NCI-H526 treated with DMSO at 0.1 percent for 48 hours (cell line): Measurements from ENCODE around the gene RNU2-1.
"Not testable (repeated sequence)": the region's sequence is repeated elsewhere in the genome, so short reads cannot be mapped to it uniquely, and the experiment has no call there.

Experiments used
- DNase-seq: peaks from one replicate; lab custom pipeline; 2025; lab: John Stamatoyannopoulos, UW

The RNU2-1 gene

DNA sequence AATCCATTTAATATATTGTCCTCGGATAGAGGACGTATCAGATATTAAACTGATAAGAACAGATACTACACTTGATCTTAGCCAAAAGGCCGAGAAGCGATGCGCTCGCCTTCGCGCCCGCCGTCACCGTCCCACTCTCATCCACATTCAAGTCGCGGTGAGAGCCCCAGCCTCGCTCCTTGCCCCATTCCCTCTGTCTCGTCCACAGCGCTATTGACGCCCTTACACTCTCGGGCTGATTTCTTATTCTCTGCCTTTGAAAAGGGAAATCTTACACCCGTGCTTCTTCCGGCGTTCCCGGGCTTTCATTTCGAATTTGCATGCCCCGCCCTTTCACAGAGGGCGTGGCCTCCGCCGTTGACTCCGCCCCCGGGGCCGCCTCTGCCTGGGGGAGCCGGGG is at the start of gene RNU2-1:
RNU2-1 (minus strand) TSS at position 101 of the 400 bp plus-strand sequence.
- DNase-seq, result not testable (repeated sequence)

DNA sequence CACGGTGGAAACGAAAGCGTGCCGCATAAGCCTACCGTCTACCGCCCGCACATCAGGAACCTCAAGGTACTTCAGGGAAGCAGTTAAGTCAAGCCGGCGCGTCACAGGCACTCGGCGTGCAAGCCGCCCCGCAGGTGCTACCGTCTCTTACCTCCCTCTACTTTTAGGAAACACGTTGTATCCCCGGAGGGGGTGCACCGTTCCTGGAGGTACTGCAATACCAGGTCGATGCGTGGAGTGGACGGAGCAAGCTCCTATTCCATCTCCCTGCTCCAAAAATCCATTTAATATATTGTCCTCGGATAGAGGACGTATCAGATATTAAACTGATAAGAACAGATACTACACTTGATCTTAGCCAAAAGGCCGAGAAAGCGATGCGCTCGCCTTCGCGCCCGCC is 39.1 kb upstream of the RNU2-1 start:
- DNase-seq, result not testable (repeated sequence)

DNA sequence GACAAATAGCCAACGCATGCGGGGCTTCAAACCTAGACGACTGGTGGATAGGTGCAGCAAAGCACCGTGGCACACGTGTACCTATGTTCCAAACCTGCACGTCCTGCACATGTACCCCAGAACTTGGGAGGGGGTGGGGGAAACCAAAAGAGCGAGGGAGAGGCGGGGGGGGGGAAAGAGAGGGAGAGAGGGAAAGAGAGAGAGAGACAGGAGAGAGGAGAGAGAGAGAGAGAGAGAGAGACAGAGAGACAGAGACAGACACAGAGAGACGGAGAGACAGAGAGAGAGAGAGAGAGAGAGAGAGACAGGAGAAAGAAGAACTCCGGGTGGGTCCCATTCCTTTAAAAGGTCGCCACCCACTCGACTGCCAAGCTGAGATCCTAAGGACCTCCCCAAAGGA is 38.7 kb upstream of the RNU2-1 start:
- not testable (repeated sequence) for DNase-seq

DNA sequence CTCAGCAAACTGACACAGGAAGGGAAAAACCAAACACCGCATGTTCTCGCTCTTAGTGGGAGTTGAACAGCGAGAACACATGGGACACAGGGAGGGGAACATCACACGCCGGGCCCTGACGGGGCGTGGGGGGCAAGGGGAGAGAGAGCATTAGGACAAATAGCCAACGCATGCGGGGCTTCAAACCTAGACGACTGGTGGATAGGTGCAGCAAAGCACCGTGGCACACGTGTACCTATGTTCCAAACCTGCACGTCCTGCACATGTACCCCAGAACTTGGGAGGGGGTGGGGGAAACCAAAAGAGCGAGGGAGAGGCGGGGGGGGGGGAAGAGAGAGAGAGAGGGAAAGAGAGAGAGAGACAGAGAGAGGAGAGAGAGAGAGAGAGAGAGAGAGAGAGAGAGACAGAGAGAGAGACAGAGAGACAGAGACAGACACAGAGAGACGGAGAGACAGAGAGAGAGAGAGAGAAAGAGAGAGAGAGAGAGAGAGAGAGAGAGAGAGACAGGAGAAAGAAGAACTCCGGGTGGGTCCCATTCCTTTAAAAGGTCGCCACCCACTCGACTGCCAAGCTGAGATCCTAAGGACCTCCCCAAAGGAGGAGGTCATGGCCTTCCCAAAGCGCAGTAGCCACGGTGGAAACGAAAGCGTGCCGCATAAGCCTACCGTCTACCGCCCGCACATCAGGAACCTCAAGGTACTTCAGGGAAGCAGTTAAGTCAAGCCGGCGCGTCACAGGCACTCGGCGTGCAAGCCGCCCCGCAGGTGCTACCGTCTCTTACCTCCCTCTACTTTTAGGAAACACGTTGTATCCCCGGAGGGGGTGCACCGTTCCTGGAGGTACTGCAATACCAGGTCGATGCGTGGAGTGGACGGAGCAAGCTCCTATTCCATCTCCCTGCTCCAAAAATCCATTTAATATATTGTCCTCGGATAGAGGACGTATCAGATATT is 37.1 kb upstream of the RNU2-1 start:
- not testable (repeated sequence) for DNase-seq

DNA sequence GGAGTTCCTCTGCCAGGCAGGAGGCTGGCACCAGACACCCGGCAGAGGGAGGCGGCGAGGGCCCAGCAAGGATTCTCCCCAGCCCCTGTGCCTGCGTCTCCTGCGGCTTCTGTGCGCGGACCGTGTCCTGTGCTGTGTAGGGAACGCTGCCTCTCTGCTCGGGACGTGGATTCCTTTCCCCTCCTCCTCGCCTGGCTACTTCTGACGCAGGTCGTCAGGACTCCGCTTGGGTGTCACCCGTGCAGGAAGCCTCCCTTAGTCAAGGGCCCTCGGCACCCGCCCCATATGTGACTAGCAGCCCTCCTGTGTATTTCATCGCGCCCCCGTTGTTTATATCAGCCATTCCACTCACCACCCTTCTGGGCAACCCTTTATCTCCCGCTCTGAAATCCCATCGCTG is 12.7 kb upstream of the RNU2-1 start:
- not testable (repeated sequence) for DNase-seq

DNA sequence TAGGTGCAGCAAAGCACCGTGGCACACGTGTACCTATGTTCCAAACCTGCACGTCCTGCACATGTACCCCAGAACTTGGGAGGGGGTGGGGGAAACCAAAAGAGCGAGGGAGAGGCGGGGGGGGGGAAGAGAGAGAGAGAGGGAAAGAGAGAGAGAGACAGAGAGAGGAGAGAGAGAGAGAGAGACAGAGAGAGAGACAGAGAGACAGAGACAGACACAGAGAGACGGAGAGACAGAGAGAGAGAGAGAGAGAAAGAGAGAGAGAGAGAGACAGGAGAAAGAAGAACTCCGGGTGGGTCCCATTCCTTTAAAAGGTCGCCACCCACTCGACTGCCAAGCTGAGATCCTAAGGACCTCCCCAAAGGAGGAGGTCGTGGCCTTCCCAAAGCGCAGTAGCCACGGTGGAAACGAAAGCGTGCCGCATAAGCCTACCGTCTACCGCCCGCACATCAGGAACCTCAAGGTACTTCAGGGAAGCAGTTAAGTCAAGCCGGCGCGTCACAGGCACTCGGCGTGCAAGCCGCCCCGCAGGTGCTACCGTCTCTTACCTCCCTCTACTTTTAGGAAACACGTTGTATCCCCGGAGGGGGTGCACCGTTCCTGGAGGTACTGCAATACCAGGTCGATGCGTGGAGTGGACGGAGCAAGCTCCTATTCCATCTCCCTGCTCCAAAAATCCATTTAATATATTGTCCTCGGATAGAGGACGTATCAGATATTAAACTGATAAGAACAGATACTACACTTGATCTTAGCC is 7.0 kb upstream of the RNU2-1 start:
- DNase-seq, result not testable (repeated sequence)

DNA sequence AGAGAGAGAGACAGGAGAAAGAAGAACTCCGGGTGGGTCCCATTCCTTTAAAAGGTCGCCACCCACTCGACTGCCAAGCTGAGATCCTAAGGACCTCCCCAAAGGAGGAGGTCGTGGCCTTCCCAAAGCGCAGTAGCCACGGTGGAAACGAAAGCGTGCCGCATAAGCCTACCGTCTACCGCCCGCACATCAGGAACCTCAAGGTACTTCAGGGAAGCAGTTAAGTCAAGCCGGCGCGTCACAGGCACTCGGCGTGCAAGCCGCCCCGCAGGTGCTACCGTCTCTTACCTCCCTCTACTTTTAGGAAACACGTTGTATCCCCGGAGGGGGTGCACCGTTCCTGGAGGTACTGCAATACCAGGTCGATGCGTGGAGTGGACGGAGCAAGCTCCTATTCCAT is 5.8 kb upstream of the RNU2-1 start:
- not testable (repeated sequence) for DNase-seq

DNA sequence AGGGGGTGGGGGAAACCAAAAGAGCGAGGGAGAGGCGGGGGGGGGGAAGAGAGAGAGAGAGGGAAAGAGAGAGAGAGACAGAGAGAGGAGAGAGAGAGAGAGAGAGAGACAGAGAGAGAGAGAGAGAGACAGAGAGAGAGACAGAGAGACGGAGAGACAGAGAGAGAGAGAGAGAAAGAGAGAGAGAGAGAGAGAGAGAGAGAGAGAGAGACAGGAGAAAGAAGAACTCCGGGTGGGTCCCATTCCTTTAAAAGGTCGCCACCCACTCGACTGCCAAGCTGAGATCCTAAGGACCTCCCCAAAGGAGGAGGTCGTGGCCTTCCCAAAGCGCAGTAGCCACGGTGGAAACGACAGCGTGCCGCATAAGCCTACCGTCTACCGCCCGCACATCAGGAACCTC is 514 bp downstream of the RNU2-1 start:
- DNase-seq, result not testable (repeated sequence)

DNA sequence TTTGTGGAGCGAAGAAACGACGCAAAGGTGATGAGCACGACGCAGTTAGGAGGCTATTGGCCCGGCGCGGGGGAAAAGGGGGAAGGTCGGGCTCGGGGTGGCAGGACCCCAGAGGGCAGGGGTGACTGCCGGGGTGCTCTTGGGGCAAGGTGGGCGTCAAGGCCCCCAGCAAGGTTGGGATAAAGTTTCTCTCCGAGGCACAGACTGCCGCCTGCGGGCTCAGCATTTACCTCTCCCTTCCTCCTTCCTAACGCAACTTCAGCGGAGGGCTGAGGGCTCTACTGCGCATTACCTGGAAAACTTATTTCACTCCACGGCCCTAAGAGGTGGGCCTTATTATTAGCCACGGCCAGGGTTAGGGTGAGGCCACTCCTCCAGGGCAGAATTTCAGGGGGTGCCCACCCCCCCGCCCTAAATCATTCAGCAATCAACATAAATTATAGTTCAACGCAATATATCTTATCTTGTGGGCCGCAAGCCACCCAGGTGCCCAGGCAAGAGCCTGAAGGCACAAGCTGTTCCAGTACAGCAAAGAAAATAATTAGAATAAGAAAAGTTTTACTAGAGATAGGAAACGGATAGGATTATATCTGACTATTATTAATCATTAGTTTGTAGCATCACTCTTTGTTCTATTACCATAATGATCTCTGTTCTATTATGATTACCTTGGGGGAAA is 1.6 kb downstream of the RNU2-1 start:
- DNase-seq, result not testable (repeated sequence)

DNA sequence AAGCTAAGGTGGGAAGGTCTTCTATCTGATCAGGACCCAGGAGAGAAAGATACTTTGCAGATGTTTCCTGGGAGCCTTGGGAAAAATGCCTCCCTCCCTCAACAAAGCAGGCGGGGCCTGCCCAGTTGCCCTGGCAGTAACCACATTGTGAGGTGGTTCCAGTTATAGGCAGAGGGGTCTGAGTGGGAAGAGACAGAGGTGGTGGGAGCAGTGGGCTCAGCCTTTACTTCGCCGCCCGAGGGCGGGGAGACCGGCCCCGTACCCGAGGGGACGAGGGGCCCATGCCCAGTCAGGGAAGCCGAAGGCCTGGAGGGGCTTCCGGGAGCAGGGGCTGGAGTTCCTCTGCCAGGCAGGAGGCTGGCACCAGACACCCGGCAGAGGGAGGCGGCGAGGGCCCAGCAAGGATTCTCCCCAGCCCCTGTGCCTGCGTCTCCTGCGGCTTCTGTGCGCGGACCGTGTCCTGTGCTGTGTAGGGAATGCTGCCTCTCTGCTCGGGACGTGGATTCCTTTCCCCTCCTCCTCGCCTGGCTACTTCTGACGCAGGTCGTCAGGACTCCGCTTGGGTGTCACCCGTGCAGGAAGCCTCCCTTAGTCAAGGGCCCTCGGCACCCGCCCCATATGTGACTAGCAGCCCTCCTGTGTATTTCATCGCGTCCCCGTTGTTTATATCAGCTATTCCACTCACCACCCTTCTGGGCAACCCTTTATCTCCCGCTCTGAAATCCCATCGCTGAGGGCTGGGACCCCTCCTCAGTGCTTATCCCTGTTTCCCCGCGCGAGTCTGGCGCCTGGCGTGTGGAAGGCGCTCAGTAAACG is 2.4 kb downstream of the RNU2-1 start:
- not testable (repeated sequence) for DNase-seq

DNA sequence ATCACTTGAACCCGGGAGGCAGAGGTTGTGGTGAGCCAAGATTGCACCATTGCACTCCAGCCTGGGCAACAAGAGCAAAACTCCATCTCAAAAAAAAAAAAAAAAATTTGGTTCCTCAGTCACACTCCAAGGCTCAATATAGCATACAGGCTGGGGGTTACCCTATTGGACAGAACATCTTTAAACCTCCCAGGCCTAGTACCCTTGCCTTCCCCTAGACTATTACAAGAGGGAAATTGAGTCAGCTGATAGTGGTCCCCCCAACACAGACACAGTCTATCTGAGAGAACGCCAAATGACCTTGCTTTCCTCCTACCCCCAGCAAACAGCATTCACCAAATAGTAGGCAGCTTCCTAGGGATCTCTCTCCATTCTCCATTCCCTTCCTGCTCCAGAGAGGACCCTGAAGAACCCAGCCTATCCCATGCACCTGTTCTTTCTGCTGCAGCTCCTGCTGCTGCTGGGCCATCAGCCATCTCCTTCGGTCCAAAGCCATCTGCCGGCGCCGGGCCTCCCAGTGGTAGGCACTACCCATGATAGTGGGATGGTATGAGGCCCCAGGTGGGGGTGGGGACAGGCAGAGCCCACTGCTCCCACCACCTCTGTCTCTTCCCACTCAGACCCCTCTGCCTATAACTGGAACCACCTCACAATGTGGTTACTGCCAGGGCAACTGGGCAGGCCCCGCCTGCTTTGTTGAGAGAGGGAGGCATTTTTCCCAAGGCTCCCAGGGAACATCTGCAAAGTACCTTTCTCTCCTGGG is 5.6 kb downstream of the RNU2-1 start, which contains the start of gene CCDC200:
CCDC200 (minus strand) TSS at position 604 of the 763 bp plus-strand sequence; CDS start at position 535, 69 bp downstream.
- not testable (repeated sequence) for DNase-seq

DNA sequence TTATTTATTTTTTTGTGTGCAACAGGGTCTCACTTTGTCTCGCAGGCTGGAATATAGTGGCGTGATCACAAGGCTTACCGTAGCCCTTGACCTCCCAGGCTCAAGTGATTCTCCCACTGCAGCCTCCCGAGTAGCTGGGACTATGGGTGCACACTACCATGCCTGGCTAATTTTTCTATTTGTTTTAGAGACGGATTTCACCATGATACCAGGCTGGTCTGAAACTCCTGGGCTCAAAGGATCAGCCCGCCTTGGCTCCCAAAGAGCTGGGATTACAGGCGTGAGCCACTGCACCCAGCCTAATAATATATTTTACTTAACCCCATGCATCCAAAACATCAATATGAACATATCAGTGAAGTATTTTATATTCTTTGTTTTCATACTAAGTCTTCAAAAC is 7.4 kb downstream of the RNU2-1 start:
- no peak for DNase-seq

DNA sequence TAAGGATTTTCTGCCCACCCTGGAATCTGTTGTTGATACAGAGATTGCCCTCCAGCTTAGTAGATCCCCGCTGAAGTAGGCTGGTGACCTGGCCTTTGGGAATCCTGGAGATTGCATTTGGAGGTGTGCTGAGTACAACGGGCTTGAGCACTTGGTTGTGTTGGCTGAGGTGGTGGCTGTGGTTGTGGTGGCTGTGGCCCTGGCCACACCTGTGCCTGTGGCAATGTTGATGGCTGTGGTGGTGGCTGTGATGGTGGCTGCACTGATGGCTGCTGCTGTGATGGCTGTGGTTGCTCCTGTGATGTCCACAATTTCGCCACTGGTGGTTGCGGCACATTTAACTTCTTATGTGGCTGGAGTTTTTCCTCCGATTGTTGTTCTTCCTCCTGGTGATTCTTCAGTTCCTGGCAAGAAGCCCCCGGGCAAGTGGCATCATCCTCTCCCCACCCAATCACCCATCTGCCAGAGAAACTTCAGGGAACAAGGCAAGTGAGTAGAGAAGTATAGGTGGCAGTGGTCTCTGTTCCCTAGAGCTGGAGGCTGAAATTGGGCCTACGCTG is 9.6 kb downstream of the RNU2-1 start:
- no peak for DNase-seq

DNA sequence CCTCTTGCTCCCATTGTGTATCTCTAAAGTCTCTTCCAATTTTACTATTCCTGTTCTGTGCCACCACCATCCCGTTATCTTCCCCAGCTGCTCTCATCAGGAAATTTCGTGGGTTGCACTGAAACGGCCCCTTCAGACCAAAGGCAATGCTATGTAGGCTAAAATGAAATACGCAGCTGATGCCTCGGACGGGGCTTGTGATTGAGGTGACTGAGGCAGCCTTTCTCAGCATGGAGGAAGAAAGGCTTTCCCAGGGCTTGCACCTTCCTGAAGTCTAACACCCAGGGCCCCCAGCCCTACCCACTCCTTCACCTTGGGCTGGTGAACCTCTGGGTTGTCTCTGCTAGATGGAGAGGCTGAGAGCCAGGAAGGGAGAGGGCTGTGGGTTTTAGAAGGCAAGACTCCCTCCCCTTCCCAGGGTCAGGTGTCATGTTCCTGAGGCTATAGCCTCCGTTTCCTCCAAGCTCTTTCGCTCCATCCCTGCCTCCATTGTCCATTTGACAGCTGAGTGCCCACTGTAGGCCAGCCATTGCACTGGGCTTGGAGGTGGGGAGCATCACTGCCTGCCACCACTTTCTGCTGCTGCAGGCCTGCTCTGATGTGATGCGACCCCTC is 13.2 kb downstream of the RNU2-1 start:
- no peak for DNase-seq

DNA sequence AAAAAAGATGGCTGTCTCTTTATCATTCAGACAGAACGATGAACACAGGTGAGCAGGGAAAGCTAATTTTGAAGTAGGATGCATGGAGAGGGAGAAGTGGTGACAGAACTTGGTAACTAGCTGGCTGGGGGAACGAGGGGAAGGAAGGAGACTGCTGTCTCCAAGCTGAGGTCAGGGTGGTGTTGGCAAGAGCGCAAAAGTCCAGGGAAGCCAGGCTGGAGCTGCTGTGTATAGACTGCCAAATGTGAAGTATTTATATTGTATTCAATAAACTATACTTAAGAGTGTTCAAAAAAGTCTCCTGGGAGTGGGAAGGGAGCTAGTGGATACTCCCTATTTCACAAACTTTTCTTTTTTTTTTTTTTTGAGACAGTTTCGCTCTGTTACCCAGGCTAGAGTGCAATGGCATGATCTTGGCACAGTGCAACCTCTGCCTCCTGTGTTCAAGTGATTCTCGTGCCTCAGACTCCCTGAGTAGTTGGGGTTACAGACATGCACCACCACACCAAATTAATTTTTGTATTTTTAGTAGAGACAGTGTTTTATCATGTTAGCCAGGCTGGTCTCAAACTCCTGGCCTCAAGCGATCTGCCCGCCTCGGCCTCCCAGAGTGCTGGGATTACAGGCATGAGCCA is 13.9 kb downstream of the RNU2-1 start:
- DNase-seq, result no peak

DNA sequence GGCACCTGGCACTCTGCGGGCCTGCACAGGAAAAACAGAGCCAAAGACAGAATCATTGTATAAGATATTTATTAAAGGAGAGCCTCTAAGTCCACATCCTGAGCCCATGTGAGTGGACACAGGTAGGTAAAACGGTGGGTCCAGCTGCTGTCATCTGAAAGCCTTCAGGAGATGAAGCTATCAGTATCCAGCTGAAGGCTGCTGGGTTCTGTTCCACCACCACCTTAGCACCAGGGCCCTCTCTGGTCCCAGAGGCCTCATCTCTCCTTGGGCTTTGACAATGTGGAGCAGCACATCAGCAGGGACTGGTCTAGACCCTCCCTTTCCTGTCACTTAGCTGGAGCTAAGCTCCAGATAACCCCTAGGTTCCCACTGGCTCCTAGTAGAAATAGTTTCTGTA is 14.8 kb downstream of the RNU2-1 start:
- DNase-seq, result no peak

DNA sequence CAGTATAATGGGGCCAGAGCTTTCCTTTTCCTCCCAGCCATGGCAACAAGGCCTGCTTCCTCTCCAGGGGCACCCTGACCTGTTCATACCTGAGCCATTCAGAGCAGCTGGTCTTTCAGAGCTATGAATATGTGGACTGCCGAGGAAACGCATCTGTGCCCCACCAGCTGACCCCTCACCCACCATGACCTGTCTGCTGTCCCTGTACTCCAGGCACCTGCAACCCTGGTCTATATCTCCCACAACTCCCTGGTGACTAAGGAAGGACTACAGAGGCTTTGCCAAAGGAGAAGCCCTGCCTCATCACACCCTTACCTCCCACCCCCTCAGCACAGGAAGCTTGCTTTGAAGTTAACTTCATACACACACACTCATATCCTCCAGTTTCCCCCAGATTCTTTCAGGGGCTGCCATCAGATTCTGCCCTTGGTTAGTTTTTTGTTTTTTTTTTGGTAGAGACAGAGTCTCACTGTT is 16.1 kb downstream of the RNU2-1 start:
- DNase-seq, result no peak

DNA sequence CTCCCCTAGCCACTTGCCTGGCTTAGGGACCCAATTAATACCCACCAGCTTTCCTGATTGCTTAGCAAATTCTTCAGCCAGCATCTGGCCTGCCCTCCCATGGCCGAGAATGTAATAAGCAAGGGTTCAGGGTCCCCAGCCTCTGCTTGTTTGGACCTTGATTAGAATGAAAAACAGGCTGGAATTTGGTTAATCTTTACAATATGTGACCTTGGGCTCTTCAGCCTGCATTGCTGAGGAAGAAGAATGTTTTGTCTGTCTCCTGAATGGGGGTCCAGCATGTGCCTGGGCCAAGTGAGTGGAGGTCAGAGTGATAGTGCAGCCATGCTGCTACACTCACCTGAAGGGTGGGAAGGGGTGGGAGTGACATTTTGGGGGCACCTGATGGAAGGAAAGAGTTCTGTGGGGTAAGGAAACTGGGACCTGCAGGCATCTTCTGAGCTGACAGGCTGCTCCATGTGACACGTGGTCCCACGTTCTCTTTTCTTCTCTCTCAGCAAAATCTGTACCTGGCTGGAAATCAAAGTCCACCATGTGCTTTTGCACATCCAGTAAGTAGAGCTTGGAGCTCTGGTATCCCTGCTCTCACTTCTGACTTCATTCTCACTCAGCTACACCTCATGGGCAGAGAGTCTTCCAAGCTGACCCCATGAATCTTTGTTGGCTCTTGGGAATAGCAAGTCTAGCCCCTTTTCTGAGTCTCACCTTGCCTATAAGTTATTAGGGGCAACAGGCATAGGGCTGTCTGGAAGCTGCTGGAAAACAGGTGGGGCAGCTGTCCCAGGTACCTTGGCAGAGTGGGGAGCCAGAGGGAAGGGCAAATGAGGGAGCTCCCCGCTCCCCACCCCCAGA is 16.8 kb downstream of the RNU2-1 start:
- no peak for DNase-seq
